Ammon's horn (tissue), 1 donor: ENCODE measurements around the gene OR5L1.

ENCODE experiments used
- DNase-seq: peaks from one replicate; pipeline ENCODE4 v3.0.0-alpha.2; 2016; ENCODE audit warnings: low spot score

Gene OR5L1

GRCh38 chr11:55811067-55811466 is at the start of gene OR5L1:
TSS of gene OR5L1 (plus strand) at chr11:55811367. CDS start at chr11:55811467, 100 bp downstream.
- DNase-seq: no peak

GRCh38 chr11:55773138-55773537 is 38.0 kb upstream of the OR5L1 start, which contains the start of gene OR5D13:
TSS of gene OR5D13 (plus strand) at chr11:55773438. CDS start at chr11:55773438, 0 bp downstream.
- no peak for DNase-seq

GRCh38 chr11:55791606-55792005 is 19.6 kb upstream of the OR5L1 start:
- no peak for DNase-seq

GRCh38 chr11:55793321-55793720 is 17.8 kb upstream of the OR5L1 start:
- no peak for DNase-seq

- DNase-seq: no peak
These were observed 15.9 kb upstream of the OR5L1 start, which contains the start of gene OR5D14 for GRCh38 chr11:55795256-55795655. TSS of gene OR5D14 (plus strand) at chr11:55795556. CDS start at chr11:55795556, 0 bp downstream.

GRCh38 chr11:55806248-55806647 is 4.9 kb upstream of the OR5L1 start:
- no peak for DNase-seq

- no peak for DNase-seq
These were observed 8.2 kb downstream of the OR5L1 start, which contains the start of gene OR5D18 for GRCh38 chr11:55819330-55819729. TSS of gene OR5D18 (plus strand) at chr11:55819630. CDS start at chr11:55819630, 0 bp downstream.

GRCh38 chr11:55826919-55827318 is 15.8 kb downstream of the OR5L1 start, which contains the start of gene OR5L2:
TSS of gene OR5L2 (plus strand) at chr11:55827219. CDS start at chr11:55827219, 0 bp downstream.
- no peak for DNase-seq

- no peak for DNase-seq
These were observed 27.3 kb downstream of the OR5L1 start, which contains the start of gene OR5D16 for GRCh38 chr11:55838452-55838851. TSS of gene OR5D16 (plus strand) at chr11:55838752. CDS start at chr11:55838752, 0 bp downstream.

GRCh38 chr11:55847453-55847852 is 36.3 kb downstream of the OR5L1 start:
- DNase-seq: no peak

- DNase-seq: no peak
These were observed 37.9 kb downstream of the OR5L1 start for GRCh38 chr11:55849037-55849436.

GRCh38 chr11:55852141-55852540 is 41.0 kb downstream of the OR5L1 start:
- DNase-seq: no peak

GRCh38 chr11:55854704-55855103 is 43.5 kb downstream of the OR5L1 start:
- DNase-seq: no peak
